BE2C (cell line): Measurements from ENCODE around the gene TMEM212.

Source experiments
- DNase-seq: peaks from one replicate; pipeline ENCODE4 v3.0.0-alpha.2; 2020
- H3K27me3 ChIP-seq: fragments of 250-450 bp; sonication (Bioruptor Pico); 2 replicates; pipeline ENCODE4 v1.5.1; 2020; ENCODE audit warnings: mild to moderate bottlenecking
- H3K36me3 ChIP-seq: fragments of 250-450 bp; sonication (Bioruptor Pico); 2 replicates; pipeline ENCODE4 v1.5.1; 2020; ENCODE audit warnings: mild to moderate bottlenecking
- H3K4me1 ChIP-seq: fragments of 250-450 bp; sonication (Bioruptor Pico); 2 replicates; pipeline ENCODE4 v1.5.1; 2020
- H3K4me3 ChIP-seq: 2 replicates; pipeline ENCODE4 v1.5.1; 2011; ENCODE audit warnings: low read depth, low read length
- H3K9me3 ChIP-seq: fragments of 250-450 bp; sonication (Bioruptor Pico); 2 replicates; pipeline ENCODE4 v1.5.1; 2020
- CTCF ChIP-seq: IDR thresholded peaks from 2 replicates; pipeline ENCODE4 v1.5.1; 2012; ENCODE audit warnings: mild to moderate bottlenecking, low read depth, low read length

TMEM212 gene

DNA sequence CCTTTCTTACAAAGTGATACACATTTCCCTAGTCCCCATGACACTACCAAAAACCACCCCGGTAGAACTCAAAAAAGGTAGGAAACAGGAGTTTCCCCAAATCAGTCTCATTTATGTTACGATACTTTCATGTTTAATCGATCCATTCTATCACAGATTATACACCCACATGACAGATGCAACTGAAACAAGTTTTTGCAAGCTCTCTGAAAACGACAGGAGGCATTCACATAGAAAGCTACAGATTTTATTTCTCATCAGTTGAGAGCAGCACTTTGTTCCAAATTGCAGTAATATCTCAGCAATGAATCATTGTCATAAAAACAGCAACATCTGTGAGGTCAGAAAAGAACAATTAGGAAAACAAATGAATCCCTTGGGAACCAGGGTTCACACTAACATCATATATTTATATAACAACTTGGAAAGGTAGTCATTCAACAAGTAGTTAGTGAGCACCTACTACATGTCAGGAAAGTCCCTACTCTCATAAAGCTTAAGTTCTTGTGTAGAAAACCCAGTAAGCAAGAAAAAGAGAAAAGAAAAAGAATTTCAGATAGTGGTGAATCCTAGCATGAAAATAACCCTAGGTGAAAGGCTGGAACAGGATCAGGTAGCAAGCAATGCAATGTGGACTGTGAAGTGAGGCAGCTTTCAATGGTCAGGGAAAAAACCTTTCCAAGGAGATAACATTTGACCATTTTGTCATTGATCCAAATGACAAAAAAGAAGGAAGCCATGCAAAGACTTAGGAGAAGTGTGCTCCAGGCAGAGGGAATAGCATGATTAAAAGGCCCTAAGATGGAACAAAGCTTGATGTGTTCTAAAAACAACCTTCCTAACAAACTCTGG is 41.2 kb upstream of the TMEM212 start:
- Histone ChIP-seq H3K27me3 (no peaks in the 10 kb centered on the region), H3K36me3 (no peaks in the 10 kb centered on the region), H3K4me1 (no peaks in the 10 kb centered on the region), H3K9me3 (no peaks in the 10 kb centered on the region), H3K4me3 (no peak overlapping the region)
- DNase-seq, result no peak
- no peak for TF ChIP-seq CTCF

GRCh38 chr3:171802590-171802956 is 40.6 kb upstream of the TMEM212 start:
- no peak overlapping the region for H3K4me3 ChIP-seq

DNA sequence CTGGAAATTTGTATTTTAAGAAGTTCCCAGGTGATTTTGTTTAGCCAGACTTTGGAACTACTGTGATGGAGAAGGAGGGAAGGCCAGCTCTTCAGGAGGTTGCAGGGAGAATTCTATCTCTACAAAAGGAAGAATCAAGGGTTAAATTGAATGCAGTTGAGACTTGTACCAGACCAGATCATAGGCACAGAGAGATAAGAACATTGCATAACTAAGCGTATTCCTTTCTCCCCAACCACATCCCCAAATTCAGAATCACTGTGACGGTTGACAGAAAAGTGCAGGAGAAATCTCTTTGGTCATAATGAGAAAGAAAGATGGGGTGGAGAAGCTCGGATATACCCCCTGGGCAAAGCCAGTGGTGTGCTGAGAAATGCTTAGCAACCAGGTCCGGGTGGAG is 40.1 kb upstream of the TMEM212 start:
- no peak for TF ChIP-seq CTCF
- no peaks in the 10 kb centered on the region for H3K36me3 ChIP-seq
- H3K4me1 ChIP-seq, result no peaks in the 10 kb centered on the region
- no peak for DNase-seq
- H3K4me3 ChIP-seq, result no peak overlapping the region
- no peaks in the 10 kb centered on the region for H3K27me3 ChIP-seq
- no peaks in the 10 kb centered on the region for H3K9me3 ChIP-seq

More at GRCh38 chr3:171802590-171802956, 40.6 kb upstream of the TMEM212 start:
- no peaks in the 10 kb centered on the region for H3K9me3 ChIP-seq
- no peak for DNase-seq
- no peak for TF ChIP-seq CTCF
- H3K4me1 ChIP-seq, result no peaks in the 10 kb centered on the region
- no peaks in the 10 kb centered on the region for H3K36me3 ChIP-seq
- no peaks in the 10 kb centered on the region for H3K27me3 ChIP-seq

DNA sequence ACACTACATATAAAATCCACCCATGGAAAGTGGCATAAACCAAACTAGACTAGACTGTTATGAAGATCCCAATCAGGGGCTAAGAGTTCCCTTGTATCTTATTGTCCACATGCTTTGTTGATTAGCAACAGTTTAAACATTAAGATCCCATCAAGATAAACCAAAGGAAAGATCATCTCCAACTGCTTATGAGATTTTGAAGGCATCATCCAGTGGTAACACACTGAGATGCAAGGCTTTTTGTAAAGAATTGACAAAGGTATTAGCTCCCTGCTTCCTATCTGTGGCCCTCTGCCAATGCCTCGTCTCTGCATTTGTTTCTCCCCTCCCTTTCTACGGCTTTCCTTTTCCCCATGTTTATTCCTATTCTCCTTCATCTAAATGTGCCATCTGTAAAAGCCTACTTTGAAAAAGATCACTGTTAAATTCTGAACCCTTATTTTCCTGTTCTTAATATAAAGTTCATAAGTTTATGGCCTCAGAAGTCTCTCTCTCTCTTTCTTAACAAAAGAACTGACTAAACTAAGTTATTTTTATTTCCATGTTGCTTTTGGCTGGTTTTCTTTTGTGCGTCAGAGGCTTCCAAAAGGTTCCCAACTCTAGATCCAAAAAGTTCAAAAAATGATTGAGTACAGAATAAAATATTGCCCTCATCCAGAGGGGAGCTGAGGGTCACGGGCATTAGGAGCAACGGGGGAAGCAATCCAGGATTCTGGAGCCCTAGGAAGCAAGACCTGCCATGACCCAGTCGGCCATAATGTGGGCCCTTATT is 38.3 kb upstream of the TMEM212 start:
- Histone ChIP-seq H3K9me3 (no peaks in the 10 kb centered on the region), H3K4me1 (no peaks in the 10 kb centered on the region), H3K27me3 (peaks cover 5% of the 10 kb centered on the region; the same call in 1 of the 2 replicates), H3K4me3 (no peak overlapping the region), H3K36me3 (no peaks in the 10 kb centered on the region)
- DNase-seq, result no peak
- TF ChIP-seq CTCF, result no peak

DNA sequence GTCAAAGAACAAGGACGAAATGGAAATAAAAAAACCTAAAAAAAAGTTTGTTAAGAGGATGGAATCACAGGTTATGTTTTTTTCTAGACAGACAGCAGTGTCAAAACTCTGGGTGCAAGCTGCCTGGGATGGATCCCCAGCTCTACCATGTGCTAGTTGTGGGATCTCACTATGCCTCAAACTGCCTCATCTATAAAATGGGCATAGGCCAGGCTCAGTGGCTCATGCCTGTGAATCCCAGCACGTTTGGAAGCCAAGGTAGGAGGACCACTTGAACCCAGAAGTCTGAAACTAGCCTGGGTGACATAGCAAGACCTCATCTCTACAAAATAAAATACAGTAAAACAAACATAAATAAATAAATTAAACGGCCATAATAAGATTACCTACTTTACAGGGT is 37.5 kb upstream of the TMEM212 start:
- H3K9me3 ChIP-seq, result no peaks in the 10 kb centered on the region
- peaks cover 7% of the 10 kb centered on the region; the same call in 1 of the 2 replicates for H3K27me3 ChIP-seq
- no peak for DNase-seq
- H3K36me3 ChIP-seq, result no peaks in the 10 kb centered on the region
- TF ChIP-seq CTCF, result no peak
- H3K4me1 ChIP-seq, result no peaks in the 10 kb centered on the region
- H3K4me3 ChIP-seq, result no peak overlapping the region
